Measurements from ENCODE around the gene GOSR2. TPM values are rescaled to one million over a fixed set of nuclear protein-coding genes. Genes with fewer than 3 reads are reported as not detected.

The GOSR2 gene
- total and polyA plus RNA-seq, 2 of the 4 experiments (the other 2 are of a cell fraction), result 63.4 to 75.6 TPM

DNA sequence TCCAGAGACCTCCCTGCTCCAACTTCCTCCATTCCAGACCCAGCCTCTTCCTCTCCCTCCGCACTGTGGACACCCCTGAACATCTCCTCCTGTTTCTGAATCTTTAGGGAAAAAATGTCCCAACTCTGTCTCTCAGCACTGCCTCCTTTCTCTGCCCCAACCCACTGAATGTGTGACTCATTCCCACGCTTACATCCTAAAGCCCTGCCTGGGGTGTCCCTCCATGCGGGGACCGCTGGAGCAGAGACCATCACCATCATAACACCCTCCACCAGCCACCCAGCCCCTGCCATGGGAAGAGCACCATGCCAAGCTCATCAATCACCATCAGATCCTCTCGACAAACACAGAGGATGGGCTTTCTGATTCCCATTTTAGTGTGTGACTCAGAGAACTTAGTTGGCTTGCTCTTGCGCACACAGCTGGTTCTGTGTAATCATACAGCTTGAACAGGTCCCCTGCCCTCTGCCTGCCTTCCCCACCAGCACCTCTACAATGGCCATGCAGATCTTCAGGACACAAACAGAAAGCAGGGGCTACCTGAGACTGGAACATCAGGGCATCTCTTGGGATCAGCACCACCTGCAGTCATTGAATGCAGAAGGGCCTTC is 45.4 kb downstream of the GOSR2 start:
- H2BK20ac ChIP-seq (ENCODE audit: low read depth, low read length), result no peak overlapping the region
- H2BK15ac ChIP-seq (ENCODE audit: low read depth, low read length), result no peak overlapping the region
- no peak overlapping the region for H3K4me2 ChIP-seq (ENCODE audit: low read depth, low read length)
- dilution Hi-C loops (cut with HindIII; ENCODE audit: low sequenced_read_pairs, unreplicated experiment), result no loop called here
- WGBS, 2 experiments (ENCODE audit: extremely low coverage in 2 of 2, insufficient read length in 1 of 2), result 63% methylated on average over 3 of the region's 6 CpGs; no CpG with 5 or more reads in 1 of the 2 experiments
- no peak overlapping the region for H4K5ac ChIP-seq (ENCODE audit: low read depth, low read length)
- no peak overlapping the region for H3K4ac ChIP-seq (ENCODE audit: low read depth, low read length)
- BruUV-seq (replicated peaks), result no TSS peak
- H2AK5ac ChIP-seq (ENCODE audit: low read depth, low read length), result no peak overlapping the region
- POLR2A ChIA-PET (ENCODE audit: unreplicated experiment), result no interaction called here
- H3K4me3 ChIP-seq (ENCODE audit: insufficient read depth, low read depth, low read length), result no peak overlapping the region
- in situ Hi-C loops (cut with MboI; ENCODE audit: low sequenced_read_pairs), result no loop called here
- no peak overlapping the region for H2BK5ac ChIP-seq (ENCODE audit: low read depth, low read length, poor library complexity, severe bottlenecking)
- 0 out of 2 replicates have a peak, but pooled peaks cover 3% of the 10 kb centered on the region for H3K9me1 ChIP-seq (ENCODE audit: insufficient read depth, low read length)
- no peaks in the 10 kb centered on the region for H3K79me1 ChIP-seq (ENCODE audit: low read depth in 1 of 2, low read length in 2 of 2)
- CTCF ChIA-PET, result no interaction called here
- H2BK120ac ChIP-seq (ENCODE audit: low read depth, low read length), result no peak overlapping the region
- H3K4me1 ChIP-seq (ENCODE audit: control insufficient read depth, insufficient read depth, low read length), result peaks cover 1% of the 10 kb centered on the region; the same call in 1 of the 2 replicates
- no peak overlapping the region for H2AFZ ChIP-seq (replicated peaks; ENCODE audit: low read length, poor library complexity)
- H3K18ac ChIP-seq (ENCODE audit: low read depth, low read length), result no peak overlapping the region
- TF ChIP-seq CEBPB (IDR thresholded peaks at IDR 0.05; ENCODE audit: low read depth, low read length) (no peak), MAZ (IDR thresholded peaks at IDR 0.05; ENCODE audit: borderline replicate concordance, low read depth, low read length) (peak; percentile 88; the same call in 1 of the 2 replicates), RAD21 (IDR thresholded peaks at IDR 0.05; ENCODE audit: low read length) (no peak), MAFK (IDR thresholded peaks at IDR 0.05; ENCODE audit: low read depth, low read length) (no peak), FOS (IDR thresholded peaks at IDR 0.05; ENCODE audit: low read depth, low read length) (no peak)
- TF ChIP-seq, protein P1, sequence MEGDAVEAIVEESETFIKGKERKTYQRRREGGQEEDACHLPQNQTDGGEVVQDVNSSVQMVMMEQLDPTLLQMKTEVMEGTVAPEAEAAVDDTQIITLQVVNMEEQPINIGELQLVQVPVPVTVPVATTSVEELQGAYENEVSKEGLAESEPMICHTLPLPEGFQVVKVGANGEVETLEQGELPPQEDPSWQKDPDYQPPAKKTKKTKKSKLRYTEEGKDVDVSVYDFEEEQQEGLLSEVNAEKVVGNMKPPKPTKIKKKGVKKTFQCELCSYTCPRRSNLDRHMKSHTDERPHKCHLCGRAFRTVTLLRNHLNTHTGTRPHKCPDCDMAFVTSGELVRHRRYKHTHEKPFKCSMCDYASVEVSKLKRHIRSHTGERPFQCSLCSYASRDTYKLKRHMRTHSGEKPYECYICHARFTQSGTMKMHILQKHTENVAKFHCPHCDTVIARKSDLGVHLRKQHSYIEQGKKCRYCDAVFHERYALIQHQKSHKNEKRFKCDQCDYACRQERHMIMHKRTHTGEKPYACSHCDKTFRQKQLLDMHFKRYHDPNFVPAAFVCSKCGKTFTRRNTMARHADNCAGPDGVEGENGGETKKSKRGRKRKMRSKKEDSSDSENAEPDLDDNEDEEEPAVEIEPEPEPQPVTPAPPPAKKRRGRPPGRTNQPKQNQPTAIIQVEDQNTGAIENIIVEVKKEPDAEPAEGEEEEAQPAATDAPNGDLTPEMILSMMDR (conservative IDR thresholded peaks at IDR 0.05; ENCODE audit: low read depth, low read length), result no peak
- no peak overlapping the region for H3K14ac ChIP-seq (replicated peaks; ENCODE audit: low read depth, low read length)
- H3K23ac ChIP-seq (ENCODE audit: low read depth, low read length), result no peak overlapping the region
- DNase-seq (peak; percentile 33), ATAC-seq (ENCODE audit: low read depth) (peak; percentile 67)
- no peaks in the 10 kb centered on the region for H4K20me1 ChIP-seq (ENCODE audit: insufficient read depth, low read length)
- no peak overlapping the region for H3K27ac ChIP-seq (ENCODE audit: insufficient read depth, low read length)
- H3K9me3 ChIP-seq (ENCODE audit: control insufficient read depth, insufficient read depth, low read length), result no peaks in the 10 kb centered on the region
- H4K8ac ChIP-seq (ENCODE audit: low read depth in 2 of 2, low read length in 2 of 2), result no peak overlapping the region
- H3K36me3 ChIP-seq (ENCODE audit: control insufficient read depth, insufficient read depth, low read length), result no peaks in the 10 kb centered on the region
- intact Hi-C loops (cut with micrococcal nuclease), result no loop called here
- no peak overlapping the region for H4K91ac ChIP-seq (ENCODE audit: insufficient read depth, low read depth, low read length)
- no peak overlapping the region for H2AK9ac ChIP-seq (replicated peaks; ENCODE audit: low read depth, low read length, poor library complexity)
- no peak overlapping the region for H3K9ac ChIP-seq (ENCODE audit: low read depth, low read length)
- peaks cover 33% of the 10 kb centered on the region for H3K27me3 ChIP-seq (ENCODE audit: control insufficient read depth, insufficient read depth, low read length)
- H3K56ac ChIP-seq (ENCODE audit: extremely low read depth, insufficient read depth, low read length), result no peak overlapping the region
